ENCODE measurements around the gene RPL7L1.

Gene RPL7L1

DNA sequence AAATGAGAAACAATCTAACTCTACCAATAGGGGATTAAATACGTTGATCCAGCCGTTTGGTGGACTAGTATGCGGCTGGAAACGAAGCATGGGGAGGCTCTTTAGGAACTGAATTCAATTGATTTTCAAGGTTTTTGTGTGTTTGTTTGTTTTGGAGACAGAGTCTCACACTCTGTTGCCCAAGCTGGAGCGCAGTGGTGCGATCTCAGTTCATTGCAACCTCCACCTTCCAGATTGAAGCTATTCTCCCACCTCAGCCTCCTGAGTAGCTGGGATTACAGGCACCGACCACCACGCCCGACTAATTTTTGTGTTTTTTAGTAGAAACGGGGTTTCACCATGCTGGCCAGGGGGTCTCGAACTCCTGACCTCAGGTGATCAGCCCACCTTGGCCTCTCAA is 57.0 kb downstream of the RPL7L1 start:
- DNase-seq, result no peak

DNA sequence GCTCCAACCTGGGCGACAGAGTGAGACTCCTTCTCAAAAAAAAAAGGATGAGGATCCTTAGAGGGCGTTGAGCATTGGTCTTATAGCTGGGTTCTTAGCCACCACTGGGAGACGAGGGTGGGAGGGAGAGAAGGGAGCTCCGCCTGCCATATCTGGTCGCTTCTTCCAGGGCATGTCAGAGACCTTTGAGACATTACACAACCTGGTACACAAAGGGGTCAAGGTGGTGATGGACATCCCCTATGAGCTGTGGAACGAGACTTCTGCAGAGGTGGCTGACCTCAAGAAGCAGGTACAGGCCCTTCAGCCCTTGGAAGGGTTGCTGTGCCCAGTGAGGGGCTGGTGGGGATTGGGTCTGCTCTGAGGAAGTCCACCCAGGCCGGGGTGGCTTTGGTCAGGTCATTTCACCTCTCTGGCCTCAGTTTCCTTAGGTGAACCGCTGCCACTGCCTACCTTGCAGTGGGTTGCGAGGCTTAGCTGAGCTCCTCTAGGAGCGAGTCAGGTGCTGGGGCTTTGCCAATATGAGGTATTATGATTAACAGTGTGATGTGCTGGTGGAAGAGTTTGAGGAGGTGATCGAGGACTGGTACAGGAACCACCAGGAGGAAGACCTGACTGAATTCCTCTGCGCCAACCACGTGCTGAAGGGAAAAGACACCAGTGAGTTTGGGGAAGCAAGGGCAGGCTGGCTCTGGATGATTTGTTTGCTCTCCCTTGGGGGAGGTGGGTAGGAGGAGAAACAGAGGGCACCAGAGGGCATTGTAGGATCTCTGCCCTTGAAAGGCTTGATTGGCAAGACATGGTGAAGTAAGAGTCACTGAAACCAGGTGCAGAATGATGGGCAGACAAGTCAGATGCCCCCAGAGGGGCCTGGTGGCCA is 58.4 kb downstream of the RPL7L1 start:
- DNase-seq, result no peak

DNA sequence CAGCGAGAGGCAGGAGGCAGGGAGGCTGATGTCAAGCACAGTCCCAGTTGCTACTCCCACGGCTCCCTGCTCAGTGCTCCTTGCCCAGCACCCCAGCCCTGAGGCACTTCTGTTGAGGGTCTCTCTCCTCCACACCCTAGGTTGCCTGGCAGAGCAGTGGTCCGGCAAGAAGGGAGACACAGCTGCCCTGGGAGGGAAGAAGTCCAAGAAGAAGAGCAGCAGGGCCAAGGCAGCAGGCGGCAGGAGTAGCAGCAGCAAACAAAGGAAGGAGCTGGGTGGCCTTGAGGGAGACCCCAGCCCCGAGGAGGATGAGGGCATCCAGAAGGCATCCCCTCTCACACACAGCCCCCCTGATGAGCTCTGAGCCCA is 59.0 kb downstream of the RPL7L1 start:
- no peak for DNase-seq

DNA sequence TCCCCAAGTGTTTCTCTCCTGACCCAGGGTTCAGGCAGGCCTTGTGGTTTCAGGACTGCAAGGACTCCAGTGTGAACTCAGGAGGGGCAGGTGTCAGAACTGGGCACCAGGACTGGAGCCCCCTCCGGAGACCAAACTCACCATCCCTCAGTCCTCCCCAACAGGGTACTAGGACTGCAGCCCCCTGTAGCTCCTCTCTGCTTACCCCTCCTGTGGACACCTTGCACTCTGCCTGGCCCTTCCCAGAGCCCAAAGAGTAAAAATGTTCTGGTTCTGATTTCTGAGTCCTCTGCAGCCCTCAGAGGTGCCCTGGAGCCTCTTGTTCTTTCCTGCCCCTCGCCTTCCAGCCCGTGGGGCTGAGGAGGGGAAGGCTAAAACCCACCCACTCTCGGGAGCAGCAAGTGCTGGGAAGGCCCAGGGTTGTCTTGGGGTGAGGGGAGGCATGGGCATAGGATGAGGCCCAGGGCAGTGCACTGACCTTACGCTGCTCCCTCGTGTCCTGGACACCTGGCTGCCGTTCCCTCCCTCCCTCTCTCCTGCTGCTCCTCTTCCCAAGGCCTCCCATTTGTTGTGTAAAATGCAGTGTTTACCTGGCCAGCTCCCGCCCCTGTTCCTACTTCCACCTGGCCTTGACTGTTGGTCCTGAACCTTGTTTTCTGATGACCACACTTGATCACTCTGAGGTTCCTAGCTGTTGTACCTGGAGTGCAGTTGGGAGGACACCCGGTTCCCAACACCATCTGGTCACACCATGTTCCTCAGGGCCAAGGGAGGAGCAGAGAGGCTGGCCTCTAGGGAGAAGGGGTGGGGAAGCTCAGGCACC is 59.8 kb downstream of the RPL7L1 start:
- DNase-seq, result no peak

Measured in RPMI8226 (cell line).